ENCODE measurements around the gene ANO7.

- TF ChIP-seq EZH2 (IDR thresholded peaks at IDR 0.05; ENCODE audit: borderline replicate concordance, insufficient read depth, low read depth, low read length, poor library complexity, severe bottlenecking) (no peak), CTCF (IDR thresholded peaks at IDR 0.05) (no peak)
Observed at GRCh38 chr2:241205086-241205485, 16.6 kb downstream of the ANO7 start.

All from B cell (primary cell).